ENCODE measurements around the gene SMPDL3B. TPM values are rescaled to one million over a fixed set of nuclear protein-coding genes. Genes with fewer than 3 reads are reported as not detected.

SMPDL3B gene, protein sequence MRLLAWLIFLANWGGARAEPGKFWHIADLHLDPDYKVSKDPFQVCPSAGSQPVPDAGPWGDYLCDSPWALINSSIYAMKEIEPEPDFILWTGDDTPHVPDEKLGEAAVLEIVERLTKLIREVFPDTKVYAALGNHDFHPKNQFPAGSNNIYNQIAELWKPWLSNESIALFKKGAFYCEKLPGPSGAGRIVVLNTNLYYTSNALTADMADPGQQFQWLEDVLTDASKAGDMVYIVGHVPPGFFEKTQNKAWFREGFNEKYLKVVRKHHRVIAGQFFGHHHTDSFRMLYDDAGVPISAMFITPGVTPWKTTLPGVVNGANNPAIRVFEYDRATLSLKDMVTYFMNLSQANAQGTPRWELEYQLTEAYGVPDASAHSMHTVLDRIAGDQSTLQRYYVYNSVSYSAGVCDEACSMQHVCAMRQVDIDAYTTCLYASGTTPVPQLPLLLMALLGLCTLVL
- not detected for total RNA-seq
- long read RNA-seq: 0 reads

DNA sequence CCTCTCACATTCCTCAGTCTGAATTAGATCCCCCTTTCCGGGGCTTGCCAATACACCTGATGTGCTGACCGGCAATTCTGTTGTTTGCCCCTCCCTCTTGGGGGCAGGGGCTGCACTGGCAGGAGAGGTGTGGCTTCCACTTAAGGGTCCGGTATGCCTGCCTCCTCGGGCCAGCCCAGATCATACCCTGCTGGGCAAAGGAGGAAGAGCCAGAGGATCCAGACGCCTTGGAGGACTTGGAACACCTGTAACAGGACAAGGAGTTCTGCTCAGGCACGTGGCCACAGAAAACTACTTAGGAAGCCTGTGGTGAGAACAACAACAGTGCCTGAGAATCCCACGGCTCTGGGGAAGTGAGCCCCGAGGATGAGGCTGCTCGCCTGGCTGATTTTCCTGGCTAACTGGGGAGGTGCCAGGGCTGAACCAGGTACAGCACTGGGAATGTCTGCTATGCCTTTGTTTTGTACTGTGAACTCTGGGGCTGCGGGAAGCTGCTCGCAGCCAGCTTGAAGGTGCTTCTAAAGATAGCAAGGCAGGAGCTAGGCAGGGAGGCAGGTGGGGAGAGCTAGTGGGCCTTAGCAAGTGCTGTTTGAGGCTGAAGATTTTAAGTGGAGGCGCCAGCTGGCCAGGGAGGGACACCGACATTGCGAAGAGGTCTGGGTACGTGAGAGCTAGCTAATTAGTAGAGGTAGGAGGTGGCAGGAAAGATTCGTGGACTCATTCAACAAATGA lies at the start of gene SMPDL3B:
SMPDL3B (plus strand) TSS at position 183 of the 732 bp plus-strand sequence; CDS start at position 367, 184 bp downstream.
- intact Hi-C loops (cut with micrococcal nuclease): no loop called here
- no peak within 1 kb of the TSS for H3K27ac ChIP-seq (replicated peaks)
- H3K4me1 ChIP-seq: peaks cover 8% of the 10 kb centered on the region
- H3K9me3 ChIP-seq (replicated peaks): no peaks in the 10 kb centered on the region
- TF ChIP-seq, protein P1, sequence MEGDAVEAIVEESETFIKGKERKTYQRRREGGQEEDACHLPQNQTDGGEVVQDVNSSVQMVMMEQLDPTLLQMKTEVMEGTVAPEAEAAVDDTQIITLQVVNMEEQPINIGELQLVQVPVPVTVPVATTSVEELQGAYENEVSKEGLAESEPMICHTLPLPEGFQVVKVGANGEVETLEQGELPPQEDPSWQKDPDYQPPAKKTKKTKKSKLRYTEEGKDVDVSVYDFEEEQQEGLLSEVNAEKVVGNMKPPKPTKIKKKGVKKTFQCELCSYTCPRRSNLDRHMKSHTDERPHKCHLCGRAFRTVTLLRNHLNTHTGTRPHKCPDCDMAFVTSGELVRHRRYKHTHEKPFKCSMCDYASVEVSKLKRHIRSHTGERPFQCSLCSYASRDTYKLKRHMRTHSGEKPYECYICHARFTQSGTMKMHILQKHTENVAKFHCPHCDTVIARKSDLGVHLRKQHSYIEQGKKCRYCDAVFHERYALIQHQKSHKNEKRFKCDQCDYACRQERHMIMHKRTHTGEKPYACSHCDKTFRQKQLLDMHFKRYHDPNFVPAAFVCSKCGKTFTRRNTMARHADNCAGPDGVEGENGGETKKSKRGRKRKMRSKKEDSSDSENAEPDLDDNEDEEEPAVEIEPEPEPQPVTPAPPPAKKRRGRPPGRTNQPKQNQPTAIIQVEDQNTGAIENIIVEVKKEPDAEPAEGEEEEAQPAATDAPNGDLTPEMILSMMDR (IDR thresholded peaks at IDR 0.05; ENCODE audit: borderline replicate concordance): no peak
- peaks cover 33% of the 10 kb centered on the region for H3K27me3 ChIP-seq (ENCODE audit: low read depth)
- no peaks in the 10 kb centered on the region for H3K36me3 ChIP-seq
- no peak within 1 kb of the TSS for H3K4me3 ChIP-seq
- DNase-seq: no peak

DNA sequence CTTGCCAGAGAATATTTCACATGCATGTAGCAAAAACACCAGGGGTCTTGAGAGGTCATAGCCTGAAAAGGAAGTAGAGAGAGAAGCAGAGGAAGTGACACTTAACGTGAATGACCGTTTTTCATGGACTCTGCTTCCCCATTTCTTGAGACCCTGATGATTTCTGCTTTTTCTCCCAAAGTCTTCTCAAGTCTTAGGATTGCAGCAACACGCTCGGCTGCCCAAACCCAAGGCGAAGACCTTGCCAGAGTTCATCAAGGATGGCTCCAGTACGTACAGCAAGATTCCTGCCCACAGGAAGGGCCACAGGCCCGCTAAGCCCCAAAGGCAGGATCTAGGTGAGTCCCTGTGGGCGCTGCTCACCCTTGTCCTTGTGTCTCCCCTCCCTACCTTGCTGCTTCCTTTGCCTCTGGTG lies 49.7 kb upstream of the SMPDL3B start:
- DNase-seq: peak; percentile 30
- intact Hi-C loops (cut with micrococcal nuclease): no loop called here
- Histone ChIP-seq H3K36me3 (peaks cover 13% of the 10 kb centered on the region), H3K4me1 (no peaks in the 10 kb centered on the region), H3K27ac (replicated peaks) (peak overlapping the region; percentile 63), H3K27me3 (ENCODE audit: low read depth) (no peaks in the 10 kb centered on the region), H3K9me3 (replicated peaks) (no peaks in the 10 kb centered on the region), H3K4me3 (no peak overlapping the region)
- TF ChIP-seq, protein P1 (IDR thresholded peaks at IDR 0.05; ENCODE audit: borderline replicate concordance): no peak

DNA sequence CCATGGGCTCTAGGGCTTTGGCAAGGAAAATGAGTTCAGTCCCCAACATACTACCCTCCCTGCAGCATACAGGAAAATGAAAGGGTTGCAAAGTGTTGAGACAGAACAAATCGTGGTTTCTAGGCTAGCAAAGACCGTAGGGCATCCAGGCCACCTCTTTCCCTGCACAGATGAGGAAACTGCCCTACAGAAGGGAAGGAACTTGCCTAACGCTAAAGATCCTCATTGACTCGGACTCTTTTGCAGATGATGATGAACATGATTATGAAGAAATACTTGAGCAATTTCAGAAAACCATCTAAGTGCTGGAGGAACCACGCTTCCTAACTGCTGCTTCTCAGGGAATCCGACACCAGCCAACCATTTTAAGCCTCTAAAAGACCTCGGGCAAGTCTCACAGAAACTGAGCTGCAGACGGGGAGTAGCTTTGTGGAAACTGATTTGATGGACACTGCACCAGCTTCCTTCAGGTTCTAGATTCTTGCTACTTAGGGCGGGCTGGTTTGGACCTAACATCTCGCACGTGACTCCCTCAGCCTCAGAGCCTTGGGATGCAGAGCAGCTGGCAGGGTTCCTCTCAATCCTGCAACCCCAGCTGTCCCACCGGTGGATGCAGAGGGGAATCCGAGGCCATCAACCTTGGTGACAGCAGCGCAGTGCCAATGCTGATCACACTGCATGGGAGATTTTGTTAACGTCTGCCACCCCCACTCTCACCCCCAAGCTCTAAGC lies 49.0 kb upstream of the SMPDL3B start:
- Histone ChIP-seq H3K36me3 (peaks cover 19% of the 10 kb centered on the region), H3K4me3 (no peak overlapping the region), H3K4me1 (no peaks in the 10 kb centered on the region), H3K27ac (replicated peaks) (peak overlapping the region; percentile 63), H3K9me3 (replicated peaks) (no peaks in the 10 kb centered on the region), H3K27me3 (ENCODE audit: low read depth) (no peaks in the 10 kb centered on the region)
- DNase-seq: no peak
- TF ChIP-seq, protein P1 (IDR thresholded peaks at IDR 0.05; ENCODE audit: borderline replicate concordance): no peak
- intact Hi-C loops (cut with micrococcal nuclease): no loop called here

DNA sequence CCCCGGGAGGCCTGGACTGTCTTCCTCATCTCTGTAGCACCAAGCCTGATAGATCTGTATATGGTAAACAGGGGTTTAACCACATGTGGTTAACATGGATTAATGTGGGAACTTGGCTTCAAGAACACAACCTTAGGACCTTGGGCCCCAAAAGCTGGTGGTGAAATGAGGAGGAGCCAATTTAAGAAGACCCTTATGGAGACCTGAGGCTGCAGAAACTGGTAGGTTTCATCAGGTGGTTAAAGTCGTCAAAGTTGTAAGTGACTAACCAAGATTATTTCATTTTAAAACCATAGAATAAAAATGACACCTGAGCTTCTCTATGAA lies 48.5 kb upstream of the SMPDL3B start:
- Histone ChIP-seq H3K36me3 (peaks cover 24% of the 10 kb centered on the region), H3K27ac (replicated peaks) (peak overlapping the region; percentile 30), H3K4me3 (no peak overlapping the region), H3K9me3 (replicated peaks) (no peaks in the 10 kb centered on the region), H3K27me3 (ENCODE audit: low read depth) (no peaks in the 10 kb centered on the region), H3K4me1 (no peaks in the 10 kb centered on the region)
- intact Hi-C loops (cut with micrococcal nuclease): no loop called here
- no peak for DNase-seq
- TF ChIP-seq, protein P1 (IDR thresholded peaks at IDR 0.05; ENCODE audit: borderline replicate concordance): no peak

DNA sequence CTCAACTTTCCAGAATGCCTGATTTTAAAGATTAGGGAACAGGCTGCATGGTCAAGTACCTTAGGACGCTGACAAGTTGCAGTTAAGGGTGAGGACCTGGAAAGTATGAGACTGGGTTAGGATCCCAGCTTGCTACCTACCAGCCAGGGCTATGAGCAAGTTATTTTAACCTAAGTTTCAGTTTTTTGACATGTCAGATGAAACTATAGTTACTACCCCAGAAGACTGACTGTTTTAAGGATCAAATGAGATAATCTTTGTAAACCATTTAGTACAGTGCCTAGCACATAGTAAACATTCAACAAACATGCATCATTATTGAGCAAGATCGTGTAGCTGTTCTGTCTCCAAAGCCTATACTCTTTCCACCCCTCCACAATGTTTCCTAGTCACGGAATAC lies 48.1 kb upstream of the SMPDL3B start:
- TF ChIP-seq, protein P1 (IDR thresholded peaks at IDR 0.05; ENCODE audit: borderline replicate concordance): no peak
- Histone ChIP-seq H3K27me3 (ENCODE audit: low read depth) (no peaks in the 10 kb centered on the region), H3K4me3 (no peak overlapping the region), H3K36me3 (peaks cover 28% of the 10 kb centered on the region), H3K27ac (replicated peaks) (no peak overlapping the region), H3K4me1 (no peaks in the 10 kb centered on the region), H3K9me3 (replicated peaks) (no peaks in the 10 kb centered on the region)
- DNase-seq: no peak
- intact Hi-C loops (cut with micrococcal nuclease): no loop called here
